Esophagus muscularis mucosa (tissue), 4 donors: Measurements from ENCODE around the gene TM4SF5.

Experiments
- CTCF ChIP-seq, 3 experiments: fragments of 200-600 bp in 2 of 3; fragments of 450-650 bp in 1 of 3; sonication (generic) in 2 of 3; IDR thresholded peaks; one replicate each; pipeline ENCODE4 v1.5.1; 2017 to 2019; ENCODE audit warnings: antibody characterized with exemption in 3 of 3, mild to moderate bottlenecking in 2 of 3, moderate library complexity in 1 of 3
- EP300 ChIP-seq: sonication (generic); formaldehyde crosslinking; IDR thresholded peaks from one replicate; pipeline ENCODE4 v1.6.1; 2017; ENCODE audit warnings: antibody characterized with exemption
- POLR2A ChIP-seq: fragments of 450-650 bp; IDR thresholded peaks from one replicate; pipeline ENCODE4 v1.6.1; 2017; ENCODE audit warnings: antibody characterized with exemption, moderate library complexity, mild to moderate bottlenecking, low read depth
- POLR2AphosphoS5 ChIP-seq, 2 donors: sonication (generic); formaldehyde crosslinking; IDR thresholded peaks; one replicate each; pipeline ENCODE4 v1.6.1; 2017; ENCODE audit warnings: antibody characterized with exemption in 2 of 2

DNA sequence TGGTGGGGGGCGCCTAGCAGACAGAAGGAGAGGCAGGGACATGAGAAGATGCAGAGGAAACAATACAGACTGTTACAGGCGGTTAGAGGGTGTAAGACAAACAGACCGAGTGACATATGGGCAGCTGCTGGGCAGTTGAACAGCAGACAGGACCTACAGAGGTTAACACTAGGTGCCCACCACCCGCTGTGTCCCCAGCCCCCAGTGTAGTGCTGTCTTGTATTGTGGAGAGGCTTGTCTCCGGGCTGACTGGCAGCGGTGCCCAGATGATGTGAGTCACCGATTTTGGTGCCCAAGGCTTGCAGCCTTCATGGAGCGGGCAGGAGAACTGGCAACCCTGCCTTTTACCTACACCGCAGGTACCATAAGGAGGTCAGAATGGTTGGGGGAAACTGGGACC, 29.6 kb upstream of the TM4SF5 start:
- TF ChIP-seq CTCF (IDR thresholded peaks at IDR 0.05), result no peak
- TF ChIP-seq POLR2AphosphoS5 (IDR thresholded peaks at IDR 0.05), result no peak
- TF ChIP-seq POLR2A, result no peak
- no peak for TF ChIP-seq EP300
